GM19043 (cell line): ENCODE results near the gene NLGN4Y.
"Not testable (repeated sequence)": the region's sequence is repeated elsewhere in the genome, so short reads cannot be mapped to it uniquely, and the experiment has no call there.

Experiments used
- ATAC-seq: cut with Tn5 transposase; IDR thresholded peaks from one replicate; pipeline ENCODE4 v1.9.1; 2021; ENCODE audit warnings: low read depth; ENCODE audit not compliant: unreplicated experiment

NLGN4Y gene

DNA sequence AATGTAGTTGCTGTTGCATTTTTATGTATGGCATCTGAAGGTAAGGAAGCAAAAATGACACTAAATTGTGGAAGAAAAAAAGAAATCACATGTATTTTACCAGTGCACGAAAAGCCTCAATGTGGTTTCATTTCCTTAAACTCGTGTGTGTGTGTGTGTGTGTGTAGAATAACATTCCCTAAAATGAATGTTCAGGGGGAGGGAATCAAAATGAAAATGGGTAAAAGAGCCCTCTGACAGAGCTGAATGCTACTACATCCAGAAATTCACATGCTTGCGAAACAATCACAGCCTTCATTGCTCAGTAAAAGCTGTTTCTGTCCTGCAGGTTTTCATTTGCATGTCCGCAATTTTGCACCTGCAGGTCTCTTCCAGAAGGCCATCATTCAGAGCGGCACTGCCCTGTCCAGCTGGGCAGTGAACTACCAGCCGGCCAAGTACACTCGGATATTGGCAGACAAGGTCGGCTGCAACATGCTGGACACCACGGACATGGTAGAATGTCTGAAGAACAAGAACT lies 305.1 kb downstream of the NLGN4Y start:
- ATAC-seq, result no peak

DNA sequence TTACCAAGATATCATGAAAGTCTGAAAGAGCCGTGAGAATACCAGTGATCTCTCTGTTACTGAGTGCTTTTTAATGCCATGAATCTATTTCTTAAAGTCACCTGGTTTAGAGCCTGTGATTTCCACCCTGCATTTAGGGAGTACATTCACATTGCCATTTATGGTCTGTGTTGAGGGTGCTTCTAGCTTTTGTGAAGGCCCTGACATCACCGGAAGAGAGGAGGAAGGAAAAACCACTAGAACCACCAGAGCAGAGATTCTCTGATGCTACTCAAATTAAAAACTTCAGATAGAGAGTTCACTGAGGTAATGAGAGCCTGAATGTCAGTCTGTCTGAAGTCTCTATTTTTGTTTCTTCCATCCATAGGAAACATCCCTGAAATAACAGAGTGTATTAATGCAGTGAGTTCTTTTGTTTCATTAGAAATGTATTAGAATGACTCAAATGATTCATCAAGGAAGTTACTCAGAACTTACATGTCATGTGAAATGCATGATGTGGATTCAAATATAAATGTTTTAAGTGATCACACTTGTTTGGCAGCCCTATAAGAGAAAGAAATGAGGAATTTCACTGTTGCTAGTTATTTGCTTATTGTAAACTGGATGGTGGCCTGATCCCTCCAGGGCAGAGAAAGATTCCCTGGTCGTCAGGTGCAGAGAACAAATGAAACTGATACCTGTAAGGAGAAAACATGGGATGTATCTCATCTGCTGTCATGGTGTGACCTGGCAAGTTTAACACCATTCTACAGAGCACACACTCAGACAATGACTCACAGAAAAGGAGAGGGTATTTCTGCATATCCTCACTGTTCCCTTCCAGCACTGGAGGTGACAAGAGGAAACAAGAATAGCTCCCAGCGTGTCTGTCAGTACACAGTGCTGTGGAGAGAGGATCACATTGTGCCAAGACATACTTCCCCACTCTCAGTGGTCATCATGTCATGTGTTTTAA lies 310.1 kb downstream of the NLGN4Y start:
- ATAC-seq, result peak; percentile 49

DNA sequence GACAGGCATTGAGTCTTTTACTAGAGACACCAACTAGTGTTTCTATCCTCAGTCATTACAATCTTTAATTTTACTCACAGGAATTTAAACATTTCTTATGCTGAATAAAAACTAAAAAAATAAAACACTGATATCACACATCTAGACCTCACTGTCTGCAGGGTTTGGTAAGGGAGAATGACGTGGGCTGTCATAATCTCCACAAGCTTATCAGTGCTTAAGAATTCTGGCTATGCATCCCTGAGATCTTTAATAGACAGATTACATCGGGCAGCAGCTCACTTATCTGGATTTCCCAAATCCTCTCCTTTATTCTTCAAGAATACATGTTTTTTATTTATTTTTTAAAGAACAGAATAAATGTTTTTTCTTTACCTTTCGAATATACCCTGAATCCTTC lies 313.1 kb downstream of the NLGN4Y start:
- ATAC-seq, result no peak

GRCh38 chrY:14850734-14851133 lies 326.4 kb downstream of the NLGN4Y start:
- ATAC-seq, result no peak

DNA sequence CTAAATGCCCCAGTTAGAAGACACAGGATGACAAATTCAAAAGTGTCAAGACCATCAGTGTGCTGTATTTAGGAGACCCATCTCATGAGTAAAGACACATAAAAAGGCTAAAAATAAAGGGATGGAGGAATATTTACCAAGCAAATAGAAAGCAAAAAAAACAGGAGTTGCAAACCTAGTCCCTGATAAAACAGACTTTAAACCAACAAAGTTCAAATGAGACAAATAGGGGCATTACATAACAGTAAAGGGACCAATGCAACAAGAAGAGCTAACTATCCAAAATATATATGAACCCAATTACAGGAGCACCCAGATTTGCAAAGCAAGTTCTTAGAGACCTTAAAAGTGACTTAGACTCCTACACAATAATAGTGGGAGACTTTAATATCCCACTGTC lies 336.1 kb downstream of the NLGN4Y start:
- no peak for ATAC-seq

- not testable (repeated sequence) for ATAC-seq
These were observed 336.7 kb downstream of the NLGN4Y start for GRCh38 chrY:14861033-14861432.

- no peak for ATAC-seq
These were observed 347.6 kb downstream of the NLGN4Y start for GRCh38 chrY:14871971-14872370.
